WTC11 (cell line): Measurements from ENCODE around the gene TMEM176B. TPM values are rescaled to one million over a fixed set of nuclear protein-coding genes. Genes with fewer than 3 reads are reported as not detected.

Experiments used
- ATAC-seq: fragments of 200-7000 bp; cut with Tn5 transposase; 2 replicates; pipeline ENCODE4 v1.10.0; 2021; ENCODE audit warnings: mild to moderate bottlenecking, moderate library complexity
- CTCF ChIA-PET: fragments of 300-600 bp; sonication (Branson Sonifier 250); formaldehyde crosslinking; loops from one replicate; lab custom pipeline; 2021; ENCODE audit warnings: antibody characterized with exemption; lab: Charles Lee
- POLR2A ChIA-PET: fragments of 350-600 bp; sonication (Branson Sonifier 250); formaldehyde crosslinking; loops from one replicate; lab custom pipeline; 2021; ENCODE audit warnings: antibody characterized with exemption; lab: Charles Lee
- DNase-seq: peaks from one replicate; pipeline ENCODE4 v3.0.0; 2021; ENCODE audit warnings: low spot score
- H3K27ac Mint-ChIP-seq: 2 replicates; pipeline ENCODE4 v1.8.0; 2021; ENCODE audit warnings: mixed read lengths
- H3K27me3 Mint-ChIP-seq: 2 replicates; pipeline ENCODE4 v1.8.0; 2021; ENCODE audit warnings: low read depth, mild to moderate bottlenecking, moderate library complexity, mixed read lengths
- H3K36me3 Mint-ChIP-seq: 2 replicates; pipeline ENCODE4 v1.8.0; 2021; ENCODE audit warnings: mixed read lengths
- H3K4me1 Mint-ChIP-seq: 2 replicates; pipeline ENCODE4 v1.8.0; 2022; ENCODE audit warnings: mixed read lengths
- H3K4me3 Mint-ChIP-seq: 2 replicates; pipeline ENCODE4 v1.8.0; 2021; ENCODE audit warnings: mild to moderate bottlenecking, moderate library complexity, mixed read lengths
- H3K9me3 Mint-ChIP-seq: 2 replicates; pipeline ENCODE4 v1.8.0; 2021; ENCODE audit warnings: mixed read lengths
- ATF1 ChIP-seq: sonication (generic); formaldehyde crosslinking; IDR thresholded peaks from 2 replicates; pipeline ENCODE4 v1.8.1; 2023; ENCODE audit warnings: mild to moderate bottlenecking, moderate library complexity, missing genetic modification reagents
- EMX1 ChIP-seq: fragments of 250-450 bp; sonication (Bioruptor Pico); IDR thresholded peaks from 2 replicates; pipeline ENCODE4 v1.8.0; 2021; ENCODE audit warnings: mild to moderate bottlenecking
- GRHL2 ChIP-seq: fragments of 250-450 bp; sonication (Bioruptor Pico); IDR thresholded peaks from 2 replicates; pipeline ENCODE4 v1.8.0; 2022; ENCODE audit warnings: mild to moderate bottlenecking, moderate library complexity; ENCODE audit not compliant: insufficient replicate concordance, severe bottlenecking
- IRF2 ChIP-seq: sonication (generic); formaldehyde crosslinking; IDR thresholded peaks from 2 replicates; pipeline ENCODE4 v1.8.0; 2022; ENCODE audit warnings: low read depth, missing genetic modification reagents, borderline replicate concordance
- PRRX2 ChIP-seq: fragments of 250-450 bp; sonication (Bioruptor Pico); IDR thresholded peaks from 2 replicates; pipeline ENCODE4 v1.8.0; 2021; ENCODE audit warnings: mild to moderate bottlenecking
- SP1 ChIP-seq: sonication (generic); formaldehyde crosslinking; conservative IDR thresholded peaks from 2 replicates; pipeline ENCODE4 v1.8.1; 2022; ENCODE audit warnings: missing genetic modification reagents
- TEAD1 ChIP-seq: sonication (generic); formaldehyde crosslinking; IDR thresholded peaks from 2 replicates; pipeline ENCODE4 v1.8.0; 2022; ENCODE audit warnings: mild to moderate bottlenecking, missing genetic modification reagents
- ZNF121 ChIP-seq: sonication (generic); formaldehyde crosslinking; IDR thresholded peaks from 2 replicates; pipeline ENCODE4 v1.8.0; 2023; ENCODE audit warnings: missing genetic modification reagents
- ZNF219 ChIP-seq: sonication (generic); formaldehyde crosslinking; IDR thresholded peaks from 2 replicates; pipeline ENCODE4 v1.8.0; 2023; ENCODE audit warnings: missing genetic modification reagents, mild to moderate bottlenecking, borderline replicate concordance
- ZNF263 ChIP-seq: sonication (generic); formaldehyde crosslinking; IDR thresholded peaks from 2 replicates; pipeline ENCODE4 v1.8.1; 2022; ENCODE audit warnings: low read depth, mild to moderate bottlenecking, moderate library complexity, missing genetic modification reagents
- ZNF317 ChIP-seq: sonication (generic); formaldehyde crosslinking; IDR thresholded peaks from 2 replicates; pipeline ENCODE4 v1.8.1; 2023; ENCODE audit warnings: low read depth, mild to moderate bottlenecking, moderate library complexity, missing genetic modification reagents, borderline replicate concordance
- ZNF396 ChIP-seq: fragments of 250-450 bp; sonication (Bioruptor Pico); IDR thresholded peaks from 2 replicates; pipeline ENCODE4 v1.8.0; 2021; ENCODE audit warnings: mild to moderate bottlenecking, moderate library complexity, borderline replicate concordance
- ZNF671 ChIP-seq: fragments of 250-450 bp; sonication (Bioruptor Pico); IDR thresholded peaks from 2 replicates; pipeline ENCODE4 v1.8.0; 2021; ENCODE audit warnings: mild to moderate bottlenecking
- total RNA-seq: library from RNA; stranded (reverse); gene quantifications from 3 replicates; pipeline ENCODE4 v1.2.3, GENCODE V29; 2021
- TF ChIP-seq, protein P1 (sequence below): sonication (generic); formaldehyde crosslinking; IDR thresholded peaks from 2 replicates; pipeline ENCODE4 v1.8.1; 2022; ENCODE audit warnings: mild to moderate bottlenecking, moderate library complexity, missing genetic modification reagents
- TF ChIP-seq, protein P2 (sequence below): sonication (generic); formaldehyde crosslinking; IDR thresholded peaks from 2 replicates; pipeline ENCODE4 v1.8.1; 2023; ENCODE audit warnings: mild to moderate bottlenecking, missing genetic modification reagents, moderate library complexity
- TF ChIP-seq, protein P3 (sequence below): sonication (generic); formaldehyde crosslinking; IDR thresholded peaks from 2 replicates; pipeline ENCODE4 v1.8.0; 2022; ENCODE audit warnings: mild to moderate bottlenecking, missing genetic modification reagents
- TF ChIP-seq, protein P4 (sequence below): sonication (generic); formaldehyde crosslinking; conservative IDR thresholded peaks from 2 replicates; pipeline ENCODE4 v1.8.1; 2022; ENCODE audit warnings: mild to moderate bottlenecking, missing genetic modification reagents
- TF ChIP-seq, protein P5 (sequence below): fragments of 250-450 bp; sonication (Bioruptor Pico); IDR thresholded peaks from 2 replicates; pipeline ENCODE4 v1.9.0; 2021; ENCODE audit warnings: mild to moderate bottlenecking, borderline replicate concordance
- TF ChIP-seq, protein P6 (sequence below): fragments of 250-450 bp; sonication (Bioruptor Pico); IDR thresholded peaks from 2 replicates; pipeline ENCODE4 v1.9.0; 2021; ENCODE audit warnings: moderate library complexity, mild to moderate bottlenecking, inconsistent platforms, borderline replicate concordance
- TF ChIP-seq, protein P7 (sequence below): sonication (generic); formaldehyde crosslinking; IDR thresholded peaks from 2 replicates; pipeline ENCODE4 v1.8.0; 2023; ENCODE audit warnings: mild to moderate bottlenecking, missing genetic modification reagents

TMEM176B gene
- total RNA-seq, 1 experiment from 2014 or later, result 1.0 TPM

DNA sequence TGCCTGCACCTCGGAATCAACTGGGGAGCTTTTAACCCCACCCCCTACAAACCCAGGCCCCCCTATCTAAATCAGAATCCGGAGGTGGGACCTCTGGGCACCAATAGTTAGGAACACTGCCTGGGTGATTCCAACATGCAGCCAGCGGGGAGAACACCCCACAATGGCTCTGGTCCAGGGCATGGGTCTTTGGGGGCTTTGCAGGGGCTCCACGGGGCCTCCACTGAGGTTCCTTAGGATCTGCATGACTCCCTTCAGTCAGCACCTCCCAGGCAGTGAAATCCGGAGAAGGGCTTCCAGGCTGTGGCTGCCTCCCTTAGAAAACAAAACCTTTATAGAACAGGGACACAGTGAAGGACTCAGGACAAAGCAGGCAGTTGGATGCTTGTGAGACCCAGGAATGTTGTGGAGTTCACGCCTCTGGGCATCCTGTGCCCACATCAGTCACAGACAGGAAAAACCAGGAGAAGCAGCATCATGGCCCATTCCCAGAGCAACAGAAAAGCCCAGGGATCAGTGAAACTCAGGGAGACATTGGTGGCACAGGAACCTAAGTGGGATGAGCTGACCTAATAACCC lies 35.6 kb upstream of the TMEM176B start:
- POLR2A ChIA-PET, result no interaction called here

DNA sequence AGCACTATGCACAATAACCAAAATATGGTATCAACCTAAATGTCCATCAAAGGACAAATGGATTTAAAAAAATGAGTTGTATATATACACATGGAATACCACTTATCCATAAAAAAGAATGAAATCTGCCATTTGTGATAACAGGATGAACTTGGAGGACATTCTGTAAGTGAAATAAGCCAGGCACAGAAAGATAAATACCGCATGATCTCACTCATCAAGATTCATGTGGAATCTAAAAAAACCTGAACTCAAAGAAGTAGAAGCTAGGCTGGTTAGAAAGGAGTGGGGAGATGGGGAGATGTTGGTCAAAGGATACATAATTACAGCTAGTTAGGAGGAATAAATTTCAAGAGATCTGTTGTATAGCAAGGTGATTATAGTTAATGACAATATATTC lies 34.9 kb upstream of the TMEM176B start:
- Mint-ChIP-seq H3K4me3 (no peak overlapping the region), H3K36me3 (no peaks in the 10 kb centered on the region), H3K27ac (no peak overlapping the region), H3K4me1 (no peaks in the 10 kb centered on the region), H3K9me3 (no peaks in the 10 kb centered on the region; the same call in 1 of the 2 replicates), H3K27me3 (no peaks in the 10 kb centered on the region)
- CTCF ChIA-PET, result interaction anchor here (1.4 kb wide), 1 partner anchor 42 kb away, joined by 3 read pairs; no protein-coding TSS in a partner anchor
- DNase-seq, result no peak
- TF ChIP-seq, protein P1, sequence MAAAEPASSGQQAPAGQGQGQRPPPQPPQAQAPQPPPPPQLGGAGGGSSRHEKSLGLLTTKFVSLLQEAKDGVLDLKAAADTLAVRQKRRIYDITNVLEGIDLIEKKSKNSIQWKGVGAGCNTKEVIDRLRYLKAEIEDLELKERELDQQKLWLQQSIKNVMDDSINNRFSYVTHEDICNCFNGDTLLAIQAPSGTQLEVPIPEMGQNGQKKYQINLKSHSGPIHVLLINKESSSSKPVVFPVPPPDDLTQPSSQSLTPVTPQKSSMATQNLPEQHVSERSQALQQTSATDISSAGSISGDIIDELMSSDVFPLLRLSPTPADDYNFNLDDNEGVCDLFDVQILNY (CRISPR knock-in tag), result no peak
- no peak for TF ChIP-seq EMX1 (CRISPR knock-in tag)
- TF ChIP-seq, protein P2, sequence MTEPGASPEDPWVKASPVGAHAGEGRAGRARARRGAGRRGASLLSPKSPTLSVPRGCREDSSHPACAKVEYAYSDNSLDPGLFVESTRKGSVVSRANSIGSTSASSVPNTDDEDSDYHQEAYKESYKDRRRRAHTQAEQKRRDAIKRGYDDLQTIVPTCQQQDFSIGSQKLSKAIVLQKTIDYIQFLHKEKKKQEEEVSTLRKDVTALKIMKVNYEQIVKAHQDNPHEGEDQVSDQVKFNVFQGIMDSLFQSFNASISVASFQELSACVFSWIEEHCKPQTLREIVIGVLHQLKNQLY (CRISPR knock-in tag), result no peak
- TF ChIP-seq ZNF263 (CRISPR knock-in tag), result no peak
- TF ChIP-seq, protein P3, sequence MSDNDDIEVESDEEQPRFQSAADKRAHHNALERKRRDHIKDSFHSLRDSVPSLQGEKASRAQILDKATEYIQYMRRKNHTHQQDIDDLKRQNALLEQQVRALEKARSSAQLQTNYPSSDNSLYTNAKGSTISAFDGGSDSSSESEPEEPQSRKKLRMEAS (CRISPR knock-in tag), result no peak
- TF ChIP-seq, protein P4, sequence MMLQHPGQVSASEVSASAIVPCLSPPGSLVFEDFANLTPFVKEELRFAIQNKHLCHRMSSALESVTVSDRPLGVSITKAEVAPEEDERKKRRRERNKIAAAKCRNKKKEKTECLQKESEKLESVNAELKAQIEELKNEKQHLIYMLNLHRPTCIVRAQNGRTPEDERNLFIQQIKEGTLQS (CRISPR knock-in tag), result no peak
- TF ChIP-seq, protein P5, sequence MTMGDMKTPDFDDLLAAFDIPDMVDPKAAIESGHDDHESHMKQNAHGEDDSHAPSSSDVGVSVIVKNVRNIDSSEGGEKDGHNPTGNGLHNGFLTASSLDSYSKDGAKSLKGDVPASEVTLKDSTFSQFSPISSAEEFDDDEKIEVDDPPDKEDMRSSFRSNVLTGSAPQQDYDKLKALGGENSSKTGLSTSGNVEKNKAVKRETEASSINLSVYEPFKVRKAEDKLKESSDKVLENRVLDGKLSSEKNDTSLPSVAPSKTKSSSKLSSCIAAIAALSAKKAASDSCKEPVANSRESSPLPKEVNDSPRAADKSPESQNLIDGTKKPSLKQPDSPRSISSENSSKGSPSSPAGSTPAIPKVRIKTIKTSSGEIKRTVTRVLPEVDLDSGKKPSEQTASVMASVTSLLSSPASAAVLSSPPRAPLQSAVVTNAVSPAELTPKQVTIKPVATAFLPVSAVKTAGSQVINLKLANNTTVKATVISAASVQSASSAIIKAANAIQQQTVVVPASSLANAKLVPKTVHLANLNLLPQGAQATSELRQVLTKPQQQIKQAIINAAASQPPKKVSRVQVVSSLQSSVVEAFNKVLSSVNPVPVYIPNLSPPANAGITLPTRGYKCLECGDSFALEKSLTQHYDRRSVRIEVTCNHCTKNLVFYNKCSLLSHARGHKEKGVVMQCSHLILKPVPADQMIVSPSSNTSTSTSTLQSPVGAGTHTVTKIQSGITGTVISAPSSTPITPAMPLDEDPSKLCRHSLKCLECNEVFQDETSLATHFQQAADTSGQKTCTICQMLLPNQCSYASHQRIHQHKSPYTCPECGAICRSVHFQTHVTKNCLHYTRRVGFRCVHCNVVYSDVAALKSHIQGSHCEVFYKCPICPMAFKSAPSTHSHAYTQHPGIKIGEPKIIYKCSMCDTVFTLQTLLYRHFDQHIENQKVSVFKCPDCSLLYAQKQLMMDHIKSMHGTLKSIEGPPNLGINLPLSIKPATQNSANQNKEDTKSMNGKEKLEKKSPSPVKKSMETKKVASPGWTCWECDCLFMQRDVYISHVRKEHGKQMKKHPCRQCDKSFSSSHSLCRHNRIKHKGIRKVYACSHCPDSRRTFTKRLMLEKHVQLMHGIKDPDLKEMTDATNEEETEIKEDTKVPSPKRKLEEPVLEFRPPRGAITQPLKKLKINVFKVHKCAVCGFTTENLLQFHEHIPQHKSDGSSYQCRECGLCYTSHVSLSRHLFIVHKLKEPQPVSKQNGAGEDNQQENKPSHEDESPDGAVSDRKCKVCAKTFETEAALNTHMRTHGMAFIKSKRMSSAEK (CRISPR knock-in tag), result no peak
- no peak for TF ChIP-seq IRF2 (CRISPR knock-in tag)
- no peak for ATAC-seq
- POLR2A ChIA-PET, result no interaction called here

More for the DNA sequence above, 35.6 kb upstream of the TMEM176B start:
- no peak overlapping the region for H3K4me3 Mint-ChIP-seq
- H3K27me3 Mint-ChIP-seq, result no peaks in the 10 kb centered on the region
- TF ChIP-seq ATF1 (no peak), ZNF121 (no peak)
- TF ChIP-seq, protein P6, sequence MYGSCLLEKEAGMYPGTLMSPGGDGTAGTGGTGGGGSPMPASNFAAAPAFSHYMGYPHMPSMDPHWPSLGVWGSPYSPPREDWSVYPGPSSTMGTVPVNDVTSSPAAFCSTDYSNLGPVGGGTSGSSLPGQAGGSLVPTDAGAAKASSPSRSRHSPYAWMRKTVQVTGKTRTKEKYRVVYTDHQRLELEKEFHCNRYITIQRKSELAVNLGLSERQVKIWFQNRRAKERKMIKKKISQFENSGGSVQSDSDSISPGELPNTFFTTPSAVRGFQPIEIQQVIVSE (CRISPR knock-in tag), result no peak
- TF ChIP-seq, all 79 proteins: peak for 0
- CTCF ChIA-PET, result interaction anchor here (0.6 to 1.4 kb wide), 2 partner anchors 41 to 1174 kb away, joined by 3 read pairs; no protein-coding TSS in a partner anchor
- Mint-ChIP-seq H3K9me3 (no peaks in the 10 kb centered on the region; the same call in 1 of the 2 replicates), H3K27ac (no peak overlapping the region), H3K4me1 (no peaks in the 10 kb centered on the region), H3K36me3 (no peaks in the 10 kb centered on the region)
- ATAC-seq (no peak), DNase-seq (no peak)

DNA sequence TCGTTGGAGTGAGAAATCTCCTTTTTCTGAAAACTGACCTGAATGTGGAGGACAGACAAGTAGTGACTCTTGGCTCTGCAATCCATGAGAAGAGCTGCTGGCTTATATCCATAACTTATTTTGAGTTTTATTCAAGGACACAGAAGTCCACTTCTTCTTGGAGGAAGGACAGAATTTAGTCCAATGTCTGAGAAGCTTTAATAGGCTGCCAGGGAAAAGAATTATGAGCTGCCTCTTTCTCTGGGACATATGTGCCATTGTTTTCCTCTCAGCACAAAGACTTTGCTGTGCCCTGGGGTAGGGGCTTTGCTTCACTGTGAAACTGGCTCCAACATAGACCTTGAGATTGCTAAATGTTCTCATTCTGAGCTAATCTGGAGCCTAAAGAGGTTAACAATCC lies 31.7 kb upstream of the TMEM176B start:
- Mint-ChIP-seq H3K27ac (no peak overlapping the region), H3K4me1 (no peaks in the 10 kb centered on the region), H3K4me3 (no peak overlapping the region), H3K27me3 (no peaks in the 10 kb centered on the region), H3K9me3 (no peaks in the 10 kb centered on the region; the same call in 1 of the 2 replicates), H3K36me3 (no peaks in the 10 kb centered on the region)
- POLR2A ChIA-PET, result no interaction called here
- CTCF ChIA-PET, result interaction anchor here (0.8 kb wide), 1 partner anchor 46 kb away, joined by 3 read pairs; no protein-coding TSS in a partner anchor
- DNase-seq, result no peak
- ATAC-seq, result no peak
- TF ChIP-seq PRRX2, result no peak
- TF ChIP-seq SP1, result no peak
- no peak for TF ChIP-seq ZNF671 (CRISPR knock-in tag)
- no peak for TF ChIP-seq GRHL2 (CRISPR knock-in tag)
- TF ChIP-seq, protein P7, sequence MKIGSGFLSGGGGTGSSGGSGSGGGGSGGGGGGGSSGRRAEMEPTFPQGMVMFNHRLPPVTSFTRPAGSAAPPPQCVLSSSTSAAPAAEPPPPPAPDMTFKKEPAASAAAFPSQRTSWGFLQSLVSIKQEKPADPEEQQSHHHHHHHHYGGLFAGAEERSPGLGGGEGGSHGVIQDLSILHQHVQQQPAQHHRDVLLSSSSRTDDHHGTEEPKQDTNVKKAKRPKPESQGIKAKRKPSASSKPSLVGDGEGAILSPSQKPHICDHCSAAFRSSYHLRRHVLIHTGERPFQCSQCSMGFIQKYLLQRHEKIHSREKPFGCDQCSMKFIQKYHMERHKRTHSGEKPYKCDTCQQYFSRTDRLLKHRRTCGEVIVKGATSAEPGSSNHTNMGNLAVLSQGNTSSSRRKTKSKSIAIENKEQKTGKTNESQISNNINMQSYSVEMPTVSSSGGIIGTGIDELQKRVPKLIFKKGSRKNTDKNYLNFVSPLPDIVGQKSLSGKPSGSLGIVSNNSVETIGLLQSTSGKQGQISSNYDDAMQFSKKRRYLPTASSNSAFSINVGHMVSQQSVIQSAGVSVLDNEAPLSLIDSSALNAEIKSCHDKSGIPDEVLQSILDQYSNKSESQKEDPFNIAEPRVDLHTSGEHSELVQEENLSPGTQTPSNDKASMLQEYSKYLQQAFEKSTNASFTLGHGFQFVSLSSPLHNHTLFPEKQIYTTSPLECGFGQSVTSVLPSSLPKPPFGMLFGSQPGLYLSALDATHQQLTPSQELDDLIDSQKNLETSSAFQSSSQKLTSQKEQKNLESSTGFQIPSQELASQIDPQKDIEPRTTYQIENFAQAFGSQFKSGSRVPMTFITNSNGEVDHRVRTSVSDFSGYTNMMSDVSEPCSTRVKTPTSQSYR, result no peak
- TF ChIP-seq ZNF396 (CRISPR knock-in tag), result no peak
- TF ChIP-seq EMX1 (CRISPR knock-in tag), result no peak
- no peak for TF ChIP-seq ZNF219 (CRISPR knock-in tag)
- no peak for TF ChIP-seq ZNF317 (CRISPR knock-in tag)
- no peak for TF ChIP-seq ZNF263 (CRISPR knock-in tag)
- TF ChIP-seq TEAD1, result no peak
